Measurements from ENCODE around the gene ATP6V1C2.

- TF ChIP-seq RFX5 (IDR thresholded peaks at IDR 0.05; ENCODE audit: low read depth, low read length) (no peak), POLR2A (IDR thresholded peaks at IDR 0.05; ENCODE audit: low read depth, low read length) (no peak), BHLHE40 (IDR thresholded peaks at IDR 0.05; ENCODE audit: low read depth, low read length) (no peak), RCOR1 (IDR thresholded peaks at IDR 0.05; ENCODE audit: insufficient replicate concordance, low read length) (no peak), RAD21 (IDR thresholded peaks at IDR 0.05; ENCODE audit: low read length) (no peak)
- TF ChIP-seq, protein P1, sequence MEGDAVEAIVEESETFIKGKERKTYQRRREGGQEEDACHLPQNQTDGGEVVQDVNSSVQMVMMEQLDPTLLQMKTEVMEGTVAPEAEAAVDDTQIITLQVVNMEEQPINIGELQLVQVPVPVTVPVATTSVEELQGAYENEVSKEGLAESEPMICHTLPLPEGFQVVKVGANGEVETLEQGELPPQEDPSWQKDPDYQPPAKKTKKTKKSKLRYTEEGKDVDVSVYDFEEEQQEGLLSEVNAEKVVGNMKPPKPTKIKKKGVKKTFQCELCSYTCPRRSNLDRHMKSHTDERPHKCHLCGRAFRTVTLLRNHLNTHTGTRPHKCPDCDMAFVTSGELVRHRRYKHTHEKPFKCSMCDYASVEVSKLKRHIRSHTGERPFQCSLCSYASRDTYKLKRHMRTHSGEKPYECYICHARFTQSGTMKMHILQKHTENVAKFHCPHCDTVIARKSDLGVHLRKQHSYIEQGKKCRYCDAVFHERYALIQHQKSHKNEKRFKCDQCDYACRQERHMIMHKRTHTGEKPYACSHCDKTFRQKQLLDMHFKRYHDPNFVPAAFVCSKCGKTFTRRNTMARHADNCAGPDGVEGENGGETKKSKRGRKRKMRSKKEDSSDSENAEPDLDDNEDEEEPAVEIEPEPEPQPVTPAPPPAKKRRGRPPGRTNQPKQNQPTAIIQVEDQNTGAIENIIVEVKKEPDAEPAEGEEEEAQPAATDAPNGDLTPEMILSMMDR (conservative IDR thresholded peaks at IDR 0.05; ENCODE audit: low read depth, low read length), result no peak
These were observed 85.1 kb downstream of the ATP6V1C2 start for GRCh38 chr2:10806543-10806942.
